ENCODE data around the gene DNAAF8. TPM values are rescaled to one million over a fixed set of nuclear protein-coding genes. Genes with fewer than 3 reads are reported as not detected.
"Not testable (repeated sequence)": the region's sequence is repeated elsewhere in the genome, so short reads cannot be mapped to it uniquely, and the experiment has no call there.

The DNAAF8 gene
- total RNA-seq, 1 experiment from 2014 or later: 2.4 TPM

DNA sequence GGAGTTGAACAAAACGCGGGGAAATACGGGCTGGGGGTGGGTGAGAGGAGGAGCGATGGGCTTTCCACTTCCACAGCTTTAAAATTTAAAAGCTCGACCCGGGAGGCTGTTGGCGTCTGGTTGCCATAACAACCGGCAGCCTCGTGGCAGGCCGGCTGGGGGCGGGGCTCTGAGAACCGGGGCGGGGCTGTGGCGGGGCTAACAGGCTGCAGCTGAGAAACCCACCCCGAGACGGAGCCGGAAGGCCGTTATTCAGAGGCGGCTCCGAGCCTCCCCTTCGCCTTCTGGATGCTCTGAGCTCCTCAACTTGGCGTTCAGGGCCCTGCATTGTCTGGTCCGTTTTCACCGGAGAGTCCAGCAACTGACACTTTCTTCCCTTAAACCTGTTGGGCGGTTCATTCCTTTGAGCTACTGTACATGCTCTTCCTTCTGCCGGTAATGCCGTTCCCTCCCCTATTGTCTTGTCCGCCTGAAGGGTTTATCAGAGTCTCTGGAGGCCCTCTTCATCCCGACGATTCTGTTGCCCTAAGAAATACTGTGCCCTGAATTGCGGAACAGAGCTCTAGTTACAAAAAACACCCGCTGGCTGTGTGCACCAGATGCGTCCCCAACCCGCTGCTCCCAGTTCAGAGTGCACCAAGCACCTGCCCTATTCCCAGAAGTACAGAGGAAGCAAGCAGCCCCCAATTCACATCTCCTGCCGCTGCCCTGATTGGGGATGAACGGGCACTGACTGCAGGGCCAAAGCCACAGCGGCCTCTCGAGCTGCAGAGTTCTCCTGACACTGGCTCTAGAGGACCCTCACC, 596 bp downstream of the DNAAF8 start:
- TF ChIP-seq, protein P1, sequence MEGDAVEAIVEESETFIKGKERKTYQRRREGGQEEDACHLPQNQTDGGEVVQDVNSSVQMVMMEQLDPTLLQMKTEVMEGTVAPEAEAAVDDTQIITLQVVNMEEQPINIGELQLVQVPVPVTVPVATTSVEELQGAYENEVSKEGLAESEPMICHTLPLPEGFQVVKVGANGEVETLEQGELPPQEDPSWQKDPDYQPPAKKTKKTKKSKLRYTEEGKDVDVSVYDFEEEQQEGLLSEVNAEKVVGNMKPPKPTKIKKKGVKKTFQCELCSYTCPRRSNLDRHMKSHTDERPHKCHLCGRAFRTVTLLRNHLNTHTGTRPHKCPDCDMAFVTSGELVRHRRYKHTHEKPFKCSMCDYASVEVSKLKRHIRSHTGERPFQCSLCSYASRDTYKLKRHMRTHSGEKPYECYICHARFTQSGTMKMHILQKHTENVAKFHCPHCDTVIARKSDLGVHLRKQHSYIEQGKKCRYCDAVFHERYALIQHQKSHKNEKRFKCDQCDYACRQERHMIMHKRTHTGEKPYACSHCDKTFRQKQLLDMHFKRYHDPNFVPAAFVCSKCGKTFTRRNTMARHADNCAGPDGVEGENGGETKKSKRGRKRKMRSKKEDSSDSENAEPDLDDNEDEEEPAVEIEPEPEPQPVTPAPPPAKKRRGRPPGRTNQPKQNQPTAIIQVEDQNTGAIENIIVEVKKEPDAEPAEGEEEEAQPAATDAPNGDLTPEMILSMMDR (conservative IDR thresholded peaks at IDR 0.05): no peak
- TF ChIP-seq EZH2 (IDR thresholded peaks at IDR 0.05; ENCODE audit: low read depth): no peak
- no peaks in the 10 kb centered on the region for H3K9me3 ChIP-seq (ENCODE audit: insufficient read depth, low read depth)
- no peaks in the 10 kb centered on the region for H3K9me2 ChIP-seq (ENCODE audit: insufficient read depth)
- H3K36me3 ChIP-seq (ENCODE audit: low read depth): no peaks in the 10 kb centered on the region; the same call in 1 of the 2 replicates
- H3K4me3 ChIP-seq: peak overlapping the region; percentile 83
- peaks cover 21% of the 10 kb centered on the region for H3K79me2 ChIP-seq (ENCODE audit: low read depth)
- H3K4me2 ChIP-seq: peak overlapping the region; percentile 85
- no peaks in the 10 kb centered on the region for H4K20me1 ChIP-seq (ENCODE audit: insufficient read depth)
- CTCF ChIA-PET: interaction anchor here (0.6 to 1.3 kb wide), 4 partner anchors 18 to 331 kb away, joined by 3 to 4 read pairs (median 4); partner anchors contain the start of genes C16orf89 and ROGDI
- H3K27ac ChIP-seq: peak overlapping the region; percentile 48
- POLR2A ChIA-PET (ENCODE audit: unreplicated experiment): interaction anchor here (0.5 to 1.1 kb wide), 17 partner anchors 19 to 789 kb away, joined by 3 to 12 read pairs (median 4); partner anchors contain the start of genes ROGDI and SEC14L5
- intact Hi-C loops (cut with micrococcal nuclease; ENCODE audit: unreplicated experiment): loop anchor here (1.0 to 5.0 kb wide), 3 partner anchors 33 to 222 kb away; partner anchors contain the start of genes ROGDI and SEC14L5
- peaks cover 12% of the 10 kb centered on the region for H3K4me1 ChIP-seq (replicated peaks; ENCODE audit: insufficient read depth)
- peak; percentile 64 to 91 for DNase-seq
- peaks cover 20% of the 10 kb centered on the region for H3F3A ChIP-seq (ENCODE audit: insufficient read depth, low read depth)
- H2AFZ ChIP-seq: peak overlapping the region; percentile 97
- no peaks in the 10 kb centered on the region for H3K27me3 ChIP-seq (ENCODE audit: insufficient read depth, low read depth)
- TSS peak; percentile 93 for BruUV-seq (replicated peaks)

DNA sequence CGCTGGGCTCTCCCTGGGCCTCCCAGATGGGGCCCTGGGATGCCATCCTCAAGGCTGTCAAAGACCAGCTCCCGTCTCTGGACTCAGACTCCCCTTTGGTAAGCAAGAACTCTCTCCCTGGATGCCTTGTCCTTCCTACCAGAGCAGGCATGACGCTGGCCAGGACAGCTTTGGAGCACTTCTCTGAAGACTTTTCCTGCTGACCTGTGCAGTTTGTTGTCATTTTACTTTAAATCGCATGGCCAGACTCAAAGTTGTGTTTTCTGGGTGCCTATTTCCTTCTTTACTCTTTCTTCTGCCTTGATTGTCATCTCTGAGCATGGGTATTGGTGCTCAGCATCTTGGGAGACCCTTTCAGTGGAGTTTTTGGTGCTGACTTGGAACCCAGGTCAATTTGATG, 2.2 kb downstream of the DNAAF8 start:
- no peak overlapping the region for H3K4me3 ChIP-seq
- no peaks in the 10 kb centered on the region for H3K9me3 ChIP-seq (ENCODE audit: insufficient read depth, low read depth)
- peaks cover 21% of the 10 kb centered on the region for H3K79me2 ChIP-seq (ENCODE audit: low read depth)
- no TSS peak for BruUV-seq (replicated peaks)
- intact Hi-C loops (cut with micrococcal nuclease; ENCODE audit: unreplicated experiment): no loop called here
- H3K4me2 ChIP-seq: no peak overlapping the region
- H3K36me3 ChIP-seq (ENCODE audit: low read depth): no peaks in the 10 kb centered on the region
- no peaks in the 10 kb centered on the region for H3K9me2 ChIP-seq (ENCODE audit: insufficient read depth)
- no peak for TF ChIP-seq EZH2 (IDR thresholded peaks at IDR 0.05; ENCODE audit: low read depth)
- TF ChIP-seq, protein P1 (conservative IDR thresholded peaks at IDR 0.05): no peak
- peaks cover 12% of the 10 kb centered on the region for H3K4me1 ChIP-seq (replicated peaks; ENCODE audit: insufficient read depth)
- H3K27me3 ChIP-seq (ENCODE audit: insufficient read depth, low read depth): no peaks in the 10 kb centered on the region
- H3K27ac ChIP-seq: no peak overlapping the region
- ChIA-PET POLR2A (ENCODE audit: unreplicated experiment) (no interaction called here), CTCF (no interaction called here)
- H3F3A ChIP-seq (ENCODE audit: insufficient read depth, low read depth): peaks cover 20% of the 10 kb centered on the region
- no peak for DNase-seq
- H2AFZ ChIP-seq: no peak overlapping the region
- no peaks in the 10 kb centered on the region for H4K20me1 ChIP-seq (ENCODE audit: insufficient read depth)

DNA sequence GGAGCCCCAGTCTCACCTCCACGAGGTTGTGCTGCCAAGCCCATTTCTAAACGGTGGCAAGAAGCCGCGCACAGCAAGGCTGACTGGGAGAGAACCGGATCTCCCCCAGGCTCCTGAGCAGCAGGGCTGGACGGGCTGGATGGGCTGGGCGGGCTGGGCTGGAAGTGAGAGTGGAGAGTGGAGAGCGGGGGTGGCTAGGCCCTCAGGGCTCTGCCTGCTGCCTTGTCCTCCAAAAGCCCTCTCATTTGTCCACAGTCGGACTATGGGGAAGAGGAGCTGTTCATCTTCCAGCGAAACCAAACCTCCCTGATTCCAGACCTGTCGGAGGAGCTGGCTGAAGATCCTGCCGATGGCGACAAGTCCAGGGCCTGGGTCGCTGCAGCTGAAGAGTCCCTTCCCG, 3.2 kb downstream of the DNAAF8 start:
- Histone ChIP-seq H3F3A (ENCODE audit: insufficient read depth, low read depth) (peaks cover 20% of the 10 kb centered on the region), H2AFZ (no peak overlapping the region), H3K4me3 (no peak overlapping the region), H3K4me1 (replicated peaks; ENCODE audit: insufficient read depth) (peaks cover 11% of the 10 kb centered on the region), H3K4me2 (no peak overlapping the region), H3K9me2 (ENCODE audit: insufficient read depth) (no peaks in the 10 kb centered on the region), H3K36me3 (ENCODE audit: low read depth) (no peaks in the 10 kb centered on the region), H3K79me2 (ENCODE audit: low read depth) (peaks cover 13% of the 10 kb centered on the region), H3K9me3 (ENCODE audit: insufficient read depth, low read depth) (no peaks in the 10 kb centered on the region), H3K27ac (no peak overlapping the region), H4K20me1 (ENCODE audit: insufficient read depth) (no peaks in the 10 kb centered on the region), H3K27me3 (ENCODE audit: insufficient read depth, low read depth) (no peaks in the 10 kb centered on the region)
- ChIA-PET CTCF (no interaction called here), POLR2A (ENCODE audit: unreplicated experiment) (no interaction called here)
- TF ChIP-seq, protein P1 (conservative IDR thresholded peaks at IDR 0.05): no peak
- DNase-seq: no peak
- BruUV-seq (replicated peaks): no TSS peak
- intact Hi-C loops (cut with micrococcal nuclease; ENCODE audit: unreplicated experiment): no loop called here

DNA sequence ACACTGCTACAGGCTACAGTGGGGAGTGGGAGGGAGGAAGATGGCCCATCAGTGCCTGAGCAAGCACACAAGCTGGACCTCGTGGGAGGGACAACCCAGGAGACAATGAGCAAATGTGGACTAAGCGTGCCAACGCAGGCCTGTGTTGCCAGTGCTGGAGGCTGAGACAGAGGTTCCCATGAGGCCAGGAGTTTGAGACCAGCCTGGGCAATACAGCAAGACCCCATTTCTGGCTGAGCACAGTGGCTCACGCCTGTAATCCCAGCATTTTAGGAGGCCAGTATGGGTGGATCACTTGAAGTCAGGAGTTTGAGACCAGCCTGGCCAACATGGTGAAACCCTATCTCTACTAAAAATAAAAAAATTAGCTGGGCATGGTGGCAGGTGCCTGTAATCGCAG, 4.0 kb downstream of the DNAAF8 start:
- intact Hi-C loops (cut with micrococcal nuclease; ENCODE audit: unreplicated experiment); H3K4me3 ChIP-seq; CTCF ChIA-PET; H2AFZ ChIP-seq; H3K36me3 ChIP-seq (ENCODE audit: low read depth); POLR2A ChIA-PET (ENCODE audit: unreplicated experiment); DNase-seq; H3K79me2 ChIP-seq (ENCODE audit: low read depth); H3K9me3 ChIP-seq (ENCODE audit: insufficient read depth, low read depth); H3K4me1 ChIP-seq (replicated peaks; ENCODE audit: insufficient read depth); BruUV-seq (replicated peaks); H3K9me2 ChIP-seq (ENCODE audit: insufficient read depth); H3K27ac ChIP-seq; H4K20me1 ChIP-seq (ENCODE audit: insufficient read depth); H3K4me2 ChIP-seq; H3K27me3 ChIP-seq (ENCODE audit: insufficient read depth, low read depth): not testable (repeated sequence)
- H3F3A ChIP-seq (ENCODE audit: insufficient read depth, low read depth): peaks cover 18% of the 10 kb centered on the region

All from PC-9 (cell line).